GM18502 (cell line): Measurements from ENCODE around the gene NRXN3.

Experiments
- ATAC-seq: cut with Tn5 transposase; IDR thresholded peaks from one replicate; pipeline ENCODE4 v1.9.1; 2021; ENCODE audit warnings: mild to moderate bottlenecking; ENCODE audit not compliant: unreplicated experiment, poor library complexity

The NRXN3 gene

GRCh38 chr14:78758333-78758732 lies 588.2 kb downstream of the NRXN3 start:
- ATAC-seq = peak; percentile 90

GRCh38 chr14:78762331-78762730 lies 592.2 kb downstream of the NRXN3 start:
- no peak for ATAC-seq

DNA sequence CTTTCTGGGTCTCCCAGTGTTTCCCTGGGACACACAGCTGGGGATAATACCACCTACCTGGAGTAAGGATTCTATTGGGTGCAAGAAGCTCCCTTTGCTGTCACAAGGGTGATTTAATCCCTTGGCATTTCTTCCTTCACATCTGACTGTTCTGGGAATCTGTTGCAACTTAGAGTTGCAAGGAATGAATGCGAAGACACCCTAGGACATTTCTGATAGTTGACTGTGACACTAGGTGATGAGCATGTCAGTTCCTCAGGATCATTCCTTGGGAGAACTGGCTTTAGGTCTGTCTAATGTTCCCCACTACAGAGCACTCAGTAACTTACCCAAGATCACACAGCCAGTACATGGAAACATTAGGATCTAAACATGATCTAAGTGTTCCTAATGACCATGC lies 593.6 kb downstream of the NRXN3 start:
- ATAC-seq = no peak

- ATAC-seq = no peak
Observed at GRCh38 chr14:78764240-78764639, 594.1 kb downstream of the NRXN3 start.

- no peak for ATAC-seq
Observed at GRCh38 chr14:78764645-78765044, 594.5 kb downstream of the NRXN3 start.

GRCh38 chr14:78767436-78767835 lies 597.3 kb downstream of the NRXN3 start:
- no peak for ATAC-seq

DNA sequence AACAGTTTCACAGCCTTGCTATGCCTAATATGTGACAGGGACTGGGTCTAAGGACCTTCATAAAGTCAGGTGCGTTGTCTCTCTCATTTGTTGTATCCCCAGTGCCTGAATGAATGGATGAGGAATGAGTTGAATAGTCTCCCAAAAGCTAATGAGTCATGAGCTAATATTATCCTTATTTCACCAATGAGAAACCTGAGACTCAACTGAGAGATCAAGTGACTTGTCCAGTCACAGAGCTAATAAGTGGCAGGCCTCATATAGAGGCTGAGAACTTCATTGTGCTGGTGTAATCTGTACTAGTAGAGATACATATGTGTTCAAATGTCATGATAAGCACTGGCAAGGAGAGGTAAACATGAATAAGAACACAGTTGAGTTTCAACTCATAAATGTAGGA lies 612.4 kb downstream of the NRXN3 start:
- ATAC-seq = no peak

- no peak for ATAC-seq
Observed at GRCh38 chr14:78785265-78785664, 615.1 kb downstream of the NRXN3 start.

DNA sequence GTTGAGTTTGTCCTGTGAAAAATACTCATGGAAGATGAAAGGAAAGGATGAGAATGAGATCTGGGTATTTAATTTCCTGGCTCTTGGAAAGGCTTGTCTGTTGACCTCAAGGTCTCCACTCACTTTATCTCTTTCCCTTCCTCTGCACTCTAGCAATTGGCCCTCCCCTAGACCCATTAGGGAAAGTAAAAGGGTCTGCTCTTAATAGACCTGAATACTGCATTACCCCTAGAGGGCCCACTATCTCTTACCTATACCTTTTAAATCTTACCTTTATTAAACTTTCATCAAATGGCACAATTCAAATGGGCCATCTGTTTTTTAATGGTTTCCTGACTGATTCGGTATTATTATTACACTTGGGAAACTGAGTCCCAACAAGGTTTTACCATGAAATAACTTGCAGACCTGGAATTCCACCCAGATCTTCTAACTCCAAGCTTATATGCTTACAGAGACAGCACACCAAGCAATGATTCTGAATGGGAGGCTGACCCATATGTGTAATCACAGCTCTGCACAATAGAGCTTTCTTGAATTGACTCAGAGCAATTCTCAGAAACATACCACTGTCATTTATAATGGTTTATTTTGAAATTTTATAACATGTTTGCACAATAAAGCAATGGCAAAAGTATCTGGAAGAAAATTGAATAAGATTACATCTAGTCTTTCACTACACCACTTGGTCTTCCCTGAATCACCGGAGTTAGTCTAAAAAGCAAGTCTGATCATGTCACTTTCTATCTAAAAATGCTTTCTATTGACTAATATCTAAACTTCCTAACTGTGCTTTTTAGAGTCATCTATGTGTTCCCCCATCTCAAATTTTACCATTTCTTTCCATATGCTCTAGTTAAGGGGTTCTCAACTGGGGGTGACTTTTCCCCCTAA lies 618.5 kb downstream of the NRXN3 start:
- peak; percentile 48 for ATAC-seq

DNA sequence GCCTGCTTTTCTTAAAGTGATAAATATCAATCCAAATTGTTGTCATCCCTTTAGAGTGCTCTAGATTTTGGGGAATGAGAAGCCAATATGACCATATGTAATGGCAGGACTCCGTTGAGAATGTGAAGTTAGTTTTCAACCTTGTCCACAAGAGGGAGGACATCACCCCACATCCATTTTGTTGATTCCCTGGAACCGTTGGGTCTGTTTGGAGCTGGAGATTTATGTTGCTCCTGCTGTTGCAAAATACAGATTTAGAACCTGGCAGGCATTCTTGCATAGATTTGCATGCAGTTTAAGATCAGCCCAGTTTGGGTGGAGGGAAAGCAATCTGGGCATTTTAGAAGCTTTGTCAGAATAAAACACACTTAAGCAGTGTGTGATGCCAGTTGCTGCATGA lies 620.1 kb downstream of the NRXN3 start:
- no peak for ATAC-seq

DNA sequence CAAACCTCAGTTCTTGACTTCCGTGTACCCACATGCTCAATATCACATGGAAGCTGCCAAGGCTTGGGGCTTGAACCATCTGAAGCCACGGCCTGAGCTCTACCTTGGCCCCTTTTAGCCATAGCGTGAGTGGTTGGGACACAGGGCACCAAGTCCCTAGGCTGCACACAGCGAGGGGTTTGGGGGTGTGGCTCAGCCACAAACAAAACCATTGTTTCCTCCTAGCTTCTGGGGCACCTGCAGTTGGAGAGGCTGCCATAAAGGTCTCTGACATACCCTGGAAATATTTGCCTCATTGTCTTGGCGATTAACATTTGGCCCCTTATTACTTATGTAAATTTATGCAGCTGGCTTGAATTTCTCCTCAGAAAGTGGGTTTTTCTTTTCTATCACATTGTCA lies 628.6 kb downstream of the NRXN3 start:
- no peak for ATAC-seq

DNA sequence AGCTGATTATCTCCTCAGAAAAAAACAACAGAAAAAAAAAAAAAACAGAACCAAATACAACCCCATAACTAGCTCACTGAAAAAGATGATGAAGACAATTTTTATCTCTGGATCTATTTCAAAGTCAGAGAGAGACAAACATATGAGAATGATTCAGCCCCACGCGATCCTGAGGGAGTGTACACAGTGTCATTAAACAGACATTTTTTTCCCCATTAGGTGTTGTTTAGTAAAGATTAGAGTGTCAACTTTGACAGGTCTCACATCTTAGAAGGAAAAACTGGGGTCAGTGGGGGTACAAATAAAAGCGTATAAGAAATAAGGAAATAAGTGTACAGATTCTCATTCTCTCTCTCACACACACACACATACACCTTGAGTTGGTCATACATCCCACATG lies 635.4 kb downstream of the NRXN3 start:
- ATAC-seq = no peak

DNA sequence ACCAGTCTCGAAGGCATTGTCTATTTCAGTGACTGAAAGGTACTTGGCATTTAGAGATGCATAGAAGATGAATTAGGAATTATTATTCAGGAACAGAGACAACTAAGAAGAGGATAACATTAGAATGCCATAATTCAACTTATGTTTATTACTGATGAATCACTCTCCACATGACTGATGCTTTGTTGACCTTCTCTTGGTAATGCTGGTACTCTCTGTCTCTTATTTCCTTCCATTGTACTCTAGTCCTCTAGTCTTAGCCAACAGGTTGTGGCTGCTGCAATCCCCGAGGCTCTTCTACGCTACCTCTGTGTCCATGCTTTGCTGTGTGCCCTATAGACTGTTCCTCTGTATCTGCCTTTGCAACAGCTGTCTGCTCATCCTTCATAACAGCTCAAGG lies 652.9 kb downstream of the NRXN3 start:
- ATAC-seq = no peak

GRCh38 chr14:78823516-78823915 lies 653.3 kb downstream of the NRXN3 start:
- no peak for ATAC-seq

DNA sequence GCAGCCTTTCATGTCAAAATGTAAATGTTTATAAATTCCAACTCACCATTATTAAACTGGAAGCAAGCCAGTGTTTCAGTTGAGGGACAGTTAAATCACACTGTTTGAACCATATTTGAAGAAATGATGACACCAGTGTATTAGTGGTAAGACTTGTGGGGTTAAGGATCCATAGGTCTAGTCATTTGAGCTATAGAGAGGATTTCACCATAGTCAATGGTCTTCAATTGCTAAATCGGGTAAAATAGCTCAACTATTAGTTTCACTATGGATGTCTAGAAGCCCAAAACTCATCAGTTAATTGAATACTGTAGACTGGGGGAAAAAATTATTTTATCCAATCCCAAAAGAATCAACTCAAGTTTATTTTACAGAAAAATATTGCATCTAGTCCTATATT lies 659.1 kb downstream of the NRXN3 start:
- ATAC-seq = no peak

GRCh38 chr14:78834766-78835451 lies 664.7 kb downstream of the NRXN3 start:
- ATAC-seq = no peak

DNA sequence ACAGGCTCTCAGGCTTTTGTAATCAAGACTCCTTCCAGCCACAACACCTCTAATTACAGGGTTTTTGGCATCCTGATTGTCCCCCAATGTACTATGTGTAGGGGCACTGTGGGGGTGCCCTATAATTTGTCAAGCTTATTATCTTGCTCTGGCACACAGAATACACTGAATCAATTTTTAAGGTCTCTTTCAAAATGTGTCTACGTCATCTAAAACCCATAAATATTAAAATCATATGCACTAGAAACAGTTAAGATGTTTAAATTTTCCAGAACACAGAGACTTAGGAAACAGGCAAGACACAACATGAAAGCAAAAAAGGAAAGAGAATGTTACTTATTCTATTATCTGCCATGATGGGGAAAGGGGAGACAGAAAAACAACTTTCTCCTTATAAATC lies 665.7 kb downstream of the NRXN3 start:
- ATAC-seq = no peak

- peak; percentile 82 for ATAC-seq
Observed at GRCh38 chr14:78836777-78837176, 666.6 kb downstream of the NRXN3 start.

DNA sequence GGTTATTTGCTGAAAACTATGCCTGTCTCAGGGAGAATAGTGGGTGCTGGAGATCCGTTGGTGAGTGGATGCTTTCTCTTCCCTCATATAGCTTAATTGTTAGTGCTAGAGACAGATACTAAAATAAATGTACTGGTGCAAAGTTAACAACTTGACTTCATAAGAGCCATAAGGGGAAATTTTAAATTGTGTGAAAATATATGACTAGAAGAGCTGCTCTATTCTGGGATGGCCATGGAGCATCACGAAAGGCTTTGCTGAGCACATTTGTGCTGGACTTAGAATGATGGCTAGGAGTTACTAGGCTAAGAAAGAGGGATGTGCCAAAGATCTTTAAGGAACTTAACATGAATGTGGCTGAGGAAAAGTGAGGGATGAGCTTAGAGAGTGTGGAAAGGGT lies 668.8 kb downstream of the NRXN3 start:
- ATAC-seq = no peak

DNA sequence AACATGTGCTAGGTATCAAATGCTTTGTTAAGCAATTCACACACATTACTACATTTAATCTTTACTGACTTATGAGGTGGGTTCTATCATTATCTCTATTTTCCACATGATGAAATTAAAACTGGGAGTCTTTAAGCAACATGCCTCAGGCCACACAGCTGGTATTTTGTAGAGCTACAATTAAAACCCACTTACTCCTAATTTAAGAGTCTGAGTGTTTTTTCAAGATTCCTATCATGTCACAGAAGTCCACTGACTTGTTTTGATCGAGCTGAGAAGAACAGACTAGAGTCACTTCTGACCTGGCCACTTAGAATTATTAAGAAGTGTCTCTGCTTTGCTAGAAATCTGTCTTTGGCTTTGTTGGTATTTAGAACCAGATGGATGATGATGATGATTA lies 670.7 kb downstream of the NRXN3 start:
- ATAC-seq = no peak

DNA sequence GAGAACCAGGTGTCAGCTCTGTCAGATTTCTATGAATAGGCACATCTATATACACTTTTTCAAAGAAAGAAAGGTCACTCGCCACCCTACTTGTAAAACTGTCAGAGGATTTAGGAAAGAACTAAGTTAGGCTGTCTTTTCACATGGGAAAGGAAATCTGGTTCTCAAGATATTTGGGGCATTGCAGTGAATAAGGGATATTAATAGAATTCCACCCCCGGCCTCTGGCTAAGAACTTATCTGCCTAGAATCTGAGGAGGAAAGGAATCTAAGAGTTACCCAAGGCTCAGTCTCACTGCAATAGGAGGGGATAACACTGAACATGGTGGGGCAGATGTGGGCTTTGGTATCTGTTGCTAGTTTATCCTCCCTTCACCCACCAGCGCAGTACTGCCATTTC lies 677.6 kb downstream of the NRXN3 start:
- ATAC-seq = no peak
